ENCODE data around the gene NOS1. TPM values are rescaled to one million over a fixed set of nuclear protein-coding genes. Genes with fewer than 3 reads are reported as not detected.

The NOS1 gene
- total RNA-seq, 2 experiments from 2014 or later, result not detected

GRCh38 chr12:117343849-117344248, 17.6 kb downstream of the NOS1 start:
- Histone ChIP-seq H3K9me3 (ENCODE audit: low read length) (no peaks in the 10 kb centered on the region), H3K36me3 (ENCODE audit: insufficient read depth, low read length) (no peaks in the 10 kb centered on the region), H2AFZ (ENCODE audit: low read length) (no peak overlapping the region), H3K4me3 (ENCODE audit: low read depth, low read length, poor library complexity, severe bottlenecking) (no peak overlapping the region), H3K9me2 (ENCODE audit: insufficient read depth, low read length) (no peaks in the 10 kb centered on the region), H3K4me2 (ENCODE audit: low read length) (no peak overlapping the region), H3K4me1 (ENCODE audit: insufficient read depth, low read length, poor library complexity, severe bottlenecking) (no peaks in the 10 kb centered on the region), H4K20me1 (ENCODE audit: insufficient read depth, low read length) (no peaks in the 10 kb centered on the region), H3K79me2 (ENCODE audit: insufficient read depth, low read depth, low read length) (no peaks in the 10 kb centered on the region), H3K27ac (ENCODE audit: low read depth, low read length, poor library complexity, severe bottlenecking) (no peak overlapping the region)
- CTCF ChIA-PET (ENCODE audit: unreplicated experiment), result no interaction called here
- no peak for DNase-seq (ENCODE audit: low spot score)
- intact Hi-C loops (cut with micrococcal nuclease; ENCODE audit: unreplicated experiment), result no loop called here
- BruUV-seq (replicated peaks), result no TSS peak
- POLR2A ChIA-PET, result interaction anchor here (0.7 kb wide), 1 partner anchor 114 kb away, joined by 3 read pairs; no protein-coding TSS in a partner anchor
- TF ChIP-seq EZH2phosphoT487 (IDR thresholded peaks at IDR 0.05; ENCODE audit: borderline replicate concordance, low read depth, low read length), result no peak
- no peak for TF ChIP-seq CTCF (conservative IDR thresholded peaks at IDR 0.05; ENCODE audit: low read length)

- no peaks in the 10 kb centered on the region for H3K9me3 ChIP-seq (ENCODE audit: low read length)
- no peak overlapping the region for H3K27ac ChIP-seq (ENCODE audit: low read depth, low read length, poor library complexity, severe bottlenecking)
- ChIA-PET POLR2A (interaction anchor here (1.2 kb wide), 1 partner anchor 9 kb away, joined by 3 read pairs; no protein-coding TSS in a partner anchor), CTCF (ENCODE audit: unreplicated experiment) (no interaction called here)
- no peak for TF ChIP-seq EZH2phosphoT487 (IDR thresholded peaks at IDR 0.05; ENCODE audit: borderline replicate concordance, low read depth, low read length)
- no peak for TF ChIP-seq CTCF (conservative IDR thresholded peaks at IDR 0.05; ENCODE audit: low read length)
- H3K4me2 ChIP-seq (ENCODE audit: low read length), result no peak overlapping the region
- intact Hi-C loops (cut with micrococcal nuclease; ENCODE audit: unreplicated experiment), result no loop called here
- no peaks in the 10 kb centered on the region for H3K4me1 ChIP-seq (ENCODE audit: insufficient read depth, low read length, poor library complexity, severe bottlenecking)
- H3K79me2 ChIP-seq (ENCODE audit: insufficient read depth, low read depth, low read length), result no peaks in the 10 kb centered on the region
- BruUV-seq (replicated peaks), result no TSS peak
- no peak overlapping the region for H2AFZ ChIP-seq (ENCODE audit: low read length)
- no peaks in the 10 kb centered on the region for H3K9me2 ChIP-seq (ENCODE audit: insufficient read depth, low read length)
- DNase-seq (ENCODE audit: low spot score), result no peak
- H4K20me1 ChIP-seq (ENCODE audit: insufficient read depth, low read length), result no peaks in the 10 kb centered on the region
- H3K36me3 ChIP-seq (ENCODE audit: insufficient read depth, low read length), result no peaks in the 10 kb centered on the region
- no peak overlapping the region for H3K4me3 ChIP-seq (ENCODE audit: low read depth, low read length, poor library complexity, severe bottlenecking)
These were observed 18.1 kb downstream of the NOS1 start for GRCh38 chr12:117343296-117343695.

- CTCF ChIA-PET (ENCODE audit: unreplicated experiment), result no interaction called here
- no peak for DNase-seq (ENCODE audit: low spot score)
- intact Hi-C loops (cut with micrococcal nuclease; ENCODE audit: unreplicated experiment), result no loop called here
These were observed 18.7 kb downstream of the NOS1 start for GRCh38 chr12:117342682-117343081.

More at GRCh38 chr12:117342682-117343081, 18.7 kb downstream of the NOS1 start:
- POLR2A ChIA-PET, result interaction anchor here (1.2 kb wide), 1 partner anchor 9 kb away, joined by 3 read pairs; no protein-coding TSS in a partner anchor
- H3K9me3 ChIP-seq (ENCODE audit: low read length), result no peaks in the 10 kb centered on the region
- no peaks in the 10 kb centered on the region for H3K4me1 ChIP-seq (ENCODE audit: insufficient read depth, low read length, poor library complexity, severe bottlenecking)
- H4K20me1 ChIP-seq (ENCODE audit: insufficient read depth, low read length), result no peaks in the 10 kb centered on the region
- no peak overlapping the region for H3K4me2 ChIP-seq (ENCODE audit: low read length)
- TF ChIP-seq CTCF (conservative IDR thresholded peaks at IDR 0.05; ENCODE audit: low read length), result no peak
- no peak for TF ChIP-seq EZH2phosphoT487 (IDR thresholded peaks at IDR 0.05; ENCODE audit: borderline replicate concordance, low read depth, low read length)
- H3K27ac ChIP-seq (ENCODE audit: low read depth, low read length, poor library complexity, severe bottlenecking), result no peak overlapping the region
- no peaks in the 10 kb centered on the region for H3K9me2 ChIP-seq (ENCODE audit: insufficient read depth, low read length)
- H3K36me3 ChIP-seq (ENCODE audit: insufficient read depth, low read length), result no peaks in the 10 kb centered on the region
- no peak overlapping the region for H2AFZ ChIP-seq (ENCODE audit: low read length)
- H3K79me2 ChIP-seq (ENCODE audit: insufficient read depth, low read depth, low read length), result no peaks in the 10 kb centered on the region
- H3K4me3 ChIP-seq (ENCODE audit: low read depth, low read length, poor library complexity, severe bottlenecking), result no peak overlapping the region
- BruUV-seq (replicated peaks), result no TSS peak
